Measurements from ENCODE around the gene TUBGCP2. TPM values are rescaled to one million over a fixed set of nuclear protein-coding genes. Genes with fewer than 3 reads are reported as not detected.
A peak's percentile ranks its signal among the peaks of the same experiment; 100 is the strongest.

TUBGCP2 gene
- total RNA-seq, 1 experiment from 2014 or later: 52.4 TPM

DNA sequence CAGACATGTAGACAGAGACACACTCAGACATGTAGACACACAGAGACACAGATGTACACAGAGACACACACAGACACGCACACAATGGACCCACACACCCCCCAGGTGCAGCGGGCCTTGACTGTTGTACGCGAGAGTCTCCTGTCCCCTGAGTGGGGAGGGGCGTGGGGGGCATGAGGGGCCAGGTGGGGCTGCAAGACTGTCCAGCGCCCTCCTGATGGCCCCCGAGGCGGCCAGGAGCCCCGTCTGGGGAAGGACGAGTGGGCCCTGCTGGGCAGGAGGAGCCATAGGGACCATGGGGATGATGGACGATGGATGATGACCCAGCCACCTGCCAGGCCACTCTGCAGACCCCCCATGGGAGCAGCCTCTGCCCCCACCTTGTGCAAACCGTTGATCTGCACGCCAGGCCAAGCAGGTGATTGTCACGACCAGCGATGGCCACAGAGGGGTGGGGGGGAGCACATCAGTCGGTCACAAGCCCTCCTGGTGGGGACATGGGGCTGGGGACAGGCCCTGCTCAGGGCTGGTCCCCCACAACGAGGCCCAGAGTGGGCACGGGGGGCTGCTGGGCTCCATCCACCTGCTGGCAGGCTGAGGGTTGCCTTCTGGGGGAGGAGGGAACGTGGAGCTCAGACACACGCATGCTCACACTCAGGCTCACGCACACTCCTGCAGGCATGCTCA lies 59.4 kb downstream of the TUBGCP2 start:
- H3K18ac ChIP-seq (ENCODE audit: insufficient read length, low read depth, low read length): no peak overlapping the region
- no peaks in the 10 kb centered on the region for H3K4me1 ChIP-seq (ENCODE audit: insufficient read depth, low read length)
- no peak overlapping the region for H3K14ac ChIP-seq (ENCODE audit: insufficient read depth, low read length)
- H4K5ac ChIP-seq (ENCODE audit: insufficient read length, low read depth, low read length): no peak overlapping the region
- no peaks in the 10 kb centered on the region for H3K23me2 ChIP-seq (ENCODE audit: insufficient read length, low read depth, low read length, poor library complexity, severe bottlenecking)
- no peaks in the 10 kb centered on the region for H3K27me3 ChIP-seq (ENCODE audit: insufficient read depth, low read length)
- H4K91ac ChIP-seq (ENCODE audit: insufficient read length, low read depth, low read length): no peak overlapping the region
- H3T11ph ChIP-seq (ENCODE audit: low read length): no peak overlapping the region
- no peaks in the 10 kb centered on the region for H3K9me3 ChIP-seq (ENCODE audit: control insufficient read depth, low read depth, low read length)
- no CpG with 5 or more reads among the region's 21 CpGs for WGBS (ENCODE audit: extremely low coverage, insufficient read length, low lambda C conversion rate)
- no peak for DNase-seq
- H3K4ac ChIP-seq (ENCODE audit: low read depth, low read length): no peak overlapping the region
- Mint-ChIP-seq H3K4me1 (peaks cover 19 to 30% of the 10 kb centered on the region in 2 experiments), H3K27me3 (ENCODE audit: low read depth) (peaks cover 6% of the 10 kb centered on the region), H3K4me3 (no peak overlapping the region), H3K27ac (peak overlapping the region in 1 of 3 experiments; percentile 1; a peak in 1 of 7 replicates), H3K36me3 (ENCODE audit: insufficient read depth in 1 of 3, low read depth in 3 of 3) (no peaks in the 10 kb centered on the region), H3K9me3 (no peaks in the 10 kb centered on the region; a peak in 1 of 5 replicates)
- no peak overlapping the region for H3K4me2 ChIP-seq (ENCODE audit: insufficient read depth, insufficient read length, low read length)
- H3K79me2 ChIP-seq (ENCODE audit: insufficient read depth, low read length): no peaks in the 10 kb centered on the region
- no peak overlapping the region for H3K56ac ChIP-seq (ENCODE audit: insufficient read length, low read depth, low read length)
- no peaks in the 10 kb centered on the region for H4K20me1 ChIP-seq (ENCODE audit: control insufficient read depth, insufficient read depth, insufficient read length)
- H2BK15ac ChIP-seq (ENCODE audit: low read depth, low read length): no peak overlapping the region
- H2BK20ac ChIP-seq (ENCODE audit: low read depth, low read length, poor library complexity, severe bottlenecking): no peak overlapping the region
- no peak overlapping the region for H3K27ac ChIP-seq (ENCODE audit: insufficient read length, low read depth, low read length)
- no peak overlapping the region for H4K8ac ChIP-seq (replicated peaks; ENCODE audit: insufficient read length, low read depth, low read length)
- no peak overlapping the region for H3K9ac ChIP-seq (ENCODE audit: extremely low read depth, insufficient read length, low read length)
- H2AK5ac ChIP-seq (ENCODE audit: insufficient read length, low read length): no peak overlapping the region
- H2BK12ac ChIP-seq (ENCODE audit: insufficient read length, low read depth, low read length): no peak overlapping the region
- H3K23ac ChIP-seq (ENCODE audit: insufficient read length, low read depth, low read length): no peak overlapping the region
- no peak overlapping the region for H2BK5ac ChIP-seq (ENCODE audit: insufficient read length, low read length)
- TF ChIP-seq, protein P1, sequence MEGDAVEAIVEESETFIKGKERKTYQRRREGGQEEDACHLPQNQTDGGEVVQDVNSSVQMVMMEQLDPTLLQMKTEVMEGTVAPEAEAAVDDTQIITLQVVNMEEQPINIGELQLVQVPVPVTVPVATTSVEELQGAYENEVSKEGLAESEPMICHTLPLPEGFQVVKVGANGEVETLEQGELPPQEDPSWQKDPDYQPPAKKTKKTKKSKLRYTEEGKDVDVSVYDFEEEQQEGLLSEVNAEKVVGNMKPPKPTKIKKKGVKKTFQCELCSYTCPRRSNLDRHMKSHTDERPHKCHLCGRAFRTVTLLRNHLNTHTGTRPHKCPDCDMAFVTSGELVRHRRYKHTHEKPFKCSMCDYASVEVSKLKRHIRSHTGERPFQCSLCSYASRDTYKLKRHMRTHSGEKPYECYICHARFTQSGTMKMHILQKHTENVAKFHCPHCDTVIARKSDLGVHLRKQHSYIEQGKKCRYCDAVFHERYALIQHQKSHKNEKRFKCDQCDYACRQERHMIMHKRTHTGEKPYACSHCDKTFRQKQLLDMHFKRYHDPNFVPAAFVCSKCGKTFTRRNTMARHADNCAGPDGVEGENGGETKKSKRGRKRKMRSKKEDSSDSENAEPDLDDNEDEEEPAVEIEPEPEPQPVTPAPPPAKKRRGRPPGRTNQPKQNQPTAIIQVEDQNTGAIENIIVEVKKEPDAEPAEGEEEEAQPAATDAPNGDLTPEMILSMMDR (conservative IDR thresholded peaks at IDR 0.05): peak; percentile 29; the same call in 1 of the 3 replicates
- H2BK120ac ChIP-seq (ENCODE audit: low read depth, low read length, poor library complexity, severe bottlenecking): no peak overlapping the region
- H2AFZ ChIP-seq (ENCODE audit: low read length): no peak overlapping the region
- H3K79me1 ChIP-seq (ENCODE audit: insufficient read depth, low read depth, low read length, poor library complexity, severe bottlenecking): no peaks in the 10 kb centered on the region

Measured in H9 (cell line).